Epidermal melanocyte (primary cell): ENCODE measurements around the gene ENGASE.

ENCODE experiments used
- DNase-seq: peaks from one replicate; pipeline ENCODE4 v3.0.0; 2011; ENCODE audit warnings: low spot score; ENCODE audit not compliant: insufficient read length

The ENGASE gene

DNA sequence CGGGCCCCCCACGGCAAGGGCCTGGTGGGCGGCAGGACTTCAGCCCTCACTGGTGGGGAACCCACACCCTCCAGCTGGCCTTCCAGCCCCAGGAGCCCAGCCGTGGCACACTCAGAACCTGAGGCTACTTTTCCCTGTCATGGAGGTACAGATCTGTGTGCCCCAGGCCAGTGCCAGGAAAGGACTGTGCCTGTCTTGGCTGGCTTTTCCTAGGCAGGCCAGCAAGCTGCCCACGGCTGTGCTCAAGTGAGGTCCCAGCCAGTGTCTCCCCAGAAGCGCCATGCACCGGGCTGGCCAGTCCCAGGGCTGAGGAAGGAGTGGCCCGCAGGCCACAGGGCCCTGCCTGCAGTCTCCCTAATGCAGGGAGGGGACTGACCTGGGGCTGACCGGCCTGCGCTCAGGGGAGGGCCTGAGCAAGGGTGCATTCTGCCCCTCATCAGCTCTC lies 16.6 kb downstream of the ENGASE start:
- no peak for DNase-seq

- no peak for DNase-seq
These were observed 17.9 kb downstream of the ENGASE start for GRCh38 chr17:79092567-79092966.

DNA sequence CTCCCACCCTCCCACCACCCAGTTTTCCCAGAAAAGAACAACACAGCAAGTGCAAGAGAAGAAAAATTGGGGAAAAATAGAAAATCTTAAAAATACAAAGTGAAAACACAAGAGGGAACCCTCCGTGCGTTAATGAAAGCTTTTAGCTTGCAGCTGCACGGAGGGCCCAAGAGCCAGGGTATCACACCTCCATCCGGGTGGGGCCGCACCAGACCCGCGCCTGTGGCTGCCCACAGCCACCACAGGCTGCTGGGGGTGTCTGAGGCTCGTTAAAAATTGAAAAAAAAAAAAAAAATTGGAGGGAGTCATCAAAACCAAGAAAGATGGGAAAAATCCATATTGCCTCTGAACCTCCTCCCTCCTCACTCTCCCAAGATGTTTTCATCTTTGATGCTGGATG lies 18.6 kb downstream of the ENGASE start:
- no peak for DNase-seq

DNA sequence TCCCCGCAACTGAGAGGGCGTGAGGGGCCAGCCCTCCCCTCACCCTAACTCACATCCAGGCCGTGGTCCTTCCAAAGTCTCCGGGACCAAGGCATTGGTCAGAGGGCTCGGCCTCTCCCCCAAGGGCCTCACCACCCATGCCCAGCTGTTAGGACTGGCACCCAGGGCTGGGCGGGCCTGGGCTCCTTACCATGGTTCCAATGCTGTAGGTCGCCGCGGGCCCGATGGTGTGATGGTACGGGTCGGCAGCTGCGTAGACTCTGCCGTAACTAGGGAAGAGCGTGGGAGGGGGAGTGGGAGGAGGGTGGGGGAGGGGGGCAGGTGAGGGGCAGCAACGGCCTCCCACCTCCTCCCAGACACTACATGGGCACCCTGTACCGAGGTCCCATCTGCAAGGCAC lies 19.6 kb downstream of the ENGASE start:
- DNase-seq = no peak

DNA sequence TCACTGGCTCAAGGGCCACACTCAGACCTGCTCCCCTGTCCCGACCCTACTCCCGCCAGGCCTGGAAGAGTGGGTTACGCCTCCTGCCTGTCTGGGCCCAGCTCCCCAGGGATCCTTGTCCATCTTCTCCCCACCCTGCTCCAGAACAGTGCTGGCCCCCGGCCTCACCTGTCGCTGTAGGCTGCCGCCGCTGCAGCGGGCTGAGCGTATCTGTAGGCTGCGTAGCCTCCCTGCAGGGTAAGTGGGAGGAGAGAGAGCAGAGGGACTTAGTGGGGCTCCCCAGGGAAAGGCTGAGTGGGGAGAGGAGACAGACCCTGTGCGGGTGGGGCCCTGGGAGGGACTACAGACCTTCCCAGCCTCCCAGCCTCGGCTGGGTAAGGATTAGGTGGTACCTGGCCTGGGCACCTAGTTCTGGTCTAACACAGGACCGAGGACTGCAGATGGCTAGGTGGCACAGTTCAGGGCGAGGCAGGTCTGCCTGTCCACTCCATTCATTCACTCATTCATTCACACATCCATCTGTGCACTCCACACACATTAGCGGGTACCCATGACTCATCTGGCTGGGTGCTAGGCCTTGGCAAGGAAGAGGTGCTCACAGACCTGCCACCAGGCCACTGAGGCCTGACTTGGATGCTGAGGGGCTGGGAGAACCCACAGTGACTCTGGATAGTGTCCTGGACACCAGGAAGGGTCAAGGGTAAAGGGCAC lies 20.9 kb downstream of the ENGASE start:
- DNase-seq = no peak

GRCh38 chr17:79096477-79096876 lies 21.9 kb downstream of the ENGASE start:
- DNase-seq = no peak

- no peak for DNase-seq
These were observed 22.8 kb downstream of the ENGASE start for GRCh38 chr17:79097226-79098055.

DNA sequence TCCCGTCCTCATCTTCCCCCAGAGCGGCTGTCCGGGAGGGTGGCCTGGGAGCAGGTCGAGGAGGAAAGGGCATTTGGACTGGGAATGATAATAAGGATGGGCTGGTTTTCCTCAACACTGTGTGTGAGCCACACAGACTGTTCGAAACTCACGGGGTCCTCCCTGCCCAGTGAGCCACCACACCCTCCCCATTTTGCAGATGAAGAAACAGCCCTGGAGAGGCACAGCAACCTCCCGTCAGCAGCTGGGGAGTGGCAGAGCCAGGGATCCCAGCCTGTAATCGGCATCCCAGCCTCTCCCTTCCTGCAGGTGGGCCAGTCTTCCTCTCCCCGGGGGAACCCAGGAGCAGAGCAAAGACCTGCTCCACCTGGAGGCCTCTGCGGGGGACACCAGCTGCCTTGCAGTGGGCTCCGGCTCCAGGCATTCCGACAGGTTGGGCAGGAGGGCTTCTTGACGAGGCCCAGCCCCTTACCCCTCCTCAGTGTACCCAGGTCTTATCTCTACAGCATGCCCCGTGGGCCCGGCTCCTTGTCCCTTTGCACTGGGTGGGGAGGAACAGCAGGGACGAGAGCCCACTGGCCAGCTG lies 23.8 kb downstream of the ENGASE start:
- no peak for DNase-seq

GRCh38 chr17:79100405-79100804 lies 25.8 kb downstream of the ENGASE start:
- DNase-seq = no peak

DNA sequence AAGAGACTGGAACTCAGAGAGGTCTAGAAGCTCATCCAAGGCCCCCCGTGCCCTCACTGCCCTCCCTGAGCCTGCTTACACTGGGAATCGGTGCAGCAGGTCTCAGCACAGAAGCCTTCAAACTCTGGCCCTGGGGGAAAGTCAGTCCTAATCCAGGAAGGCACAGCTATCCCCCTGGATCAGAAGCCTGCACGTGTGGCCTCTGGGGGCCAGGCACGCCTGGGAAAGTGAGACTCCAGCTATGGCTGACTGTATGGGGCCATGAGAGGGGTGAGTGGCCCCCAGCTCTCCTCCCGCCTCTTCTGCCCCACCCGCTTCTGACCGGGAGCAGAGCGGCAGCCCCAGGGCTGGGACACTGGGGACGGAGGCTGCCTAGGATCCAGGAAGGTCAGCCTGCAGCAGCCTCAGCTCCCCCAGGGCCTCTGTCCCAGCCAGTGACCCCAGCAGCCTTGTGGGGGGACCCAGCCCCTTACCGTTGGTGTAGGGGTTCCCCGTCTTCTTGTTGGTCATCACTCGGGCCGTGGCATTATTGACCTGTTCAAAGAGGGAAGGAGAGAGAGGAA lies 26.6 kb downstream of the ENGASE start:
- no peak for DNase-seq

DNA sequence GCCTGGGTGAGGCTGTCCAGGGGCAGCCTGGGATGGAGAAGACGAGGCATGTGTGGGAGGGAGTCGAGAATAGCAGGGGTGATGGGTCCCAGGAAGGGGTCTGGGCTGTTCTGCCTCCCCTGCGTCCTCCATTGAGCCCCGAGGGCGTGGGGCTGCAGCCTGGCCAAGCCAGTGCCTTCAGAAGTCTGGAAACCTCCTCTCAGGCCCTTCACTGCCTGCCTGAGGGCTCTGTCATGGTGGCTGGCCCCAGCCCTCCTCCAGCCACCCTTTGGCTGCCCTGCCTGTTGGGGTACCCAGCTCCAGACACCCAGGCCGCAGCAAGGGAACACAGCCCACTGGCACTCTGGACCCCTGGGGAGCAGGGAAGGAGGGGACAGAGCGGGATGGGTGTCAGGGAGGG lies 27.6 kb downstream of the ENGASE start:
- no peak for DNase-seq

DNA sequence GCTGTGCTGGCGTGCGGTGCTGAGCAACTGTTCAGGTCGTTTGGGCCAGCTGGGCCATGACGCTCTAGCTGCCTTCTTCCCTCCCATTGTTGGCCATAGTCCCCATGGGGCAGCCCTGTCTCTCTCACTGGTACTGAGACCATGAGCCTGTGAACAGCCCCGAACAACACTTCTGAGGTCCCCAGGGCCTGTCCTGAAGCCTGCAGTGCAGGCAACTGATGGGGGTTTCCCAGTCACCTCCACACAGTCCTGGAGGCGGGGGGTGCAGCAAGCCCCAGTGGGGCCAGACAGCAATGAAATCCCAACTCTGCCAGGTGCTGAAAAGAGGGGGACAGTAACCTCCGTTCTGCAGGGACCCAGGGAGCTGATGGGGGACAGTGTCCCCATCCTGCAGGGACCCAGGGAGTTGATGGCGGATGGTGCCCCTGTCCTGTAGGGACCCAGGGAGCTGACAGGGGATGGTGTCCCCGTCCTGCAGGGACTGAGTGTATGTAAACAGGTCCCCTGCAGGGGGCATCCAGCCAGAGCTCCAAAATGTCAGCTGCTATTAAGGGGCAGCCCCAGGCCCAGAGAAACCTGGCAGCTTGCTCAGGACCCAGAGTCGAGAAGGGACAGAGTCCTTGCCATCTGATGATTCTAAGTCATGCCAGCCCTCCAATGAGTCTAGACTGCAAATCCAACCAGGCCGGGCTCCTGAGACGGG lies 30.4 kb downstream of the ENGASE start:
- no peak for DNase-seq

- no peak for DNase-seq
These were observed 31.3 kb downstream of the ENGASE start for GRCh38 chr17:79105937-79106336.

DNA sequence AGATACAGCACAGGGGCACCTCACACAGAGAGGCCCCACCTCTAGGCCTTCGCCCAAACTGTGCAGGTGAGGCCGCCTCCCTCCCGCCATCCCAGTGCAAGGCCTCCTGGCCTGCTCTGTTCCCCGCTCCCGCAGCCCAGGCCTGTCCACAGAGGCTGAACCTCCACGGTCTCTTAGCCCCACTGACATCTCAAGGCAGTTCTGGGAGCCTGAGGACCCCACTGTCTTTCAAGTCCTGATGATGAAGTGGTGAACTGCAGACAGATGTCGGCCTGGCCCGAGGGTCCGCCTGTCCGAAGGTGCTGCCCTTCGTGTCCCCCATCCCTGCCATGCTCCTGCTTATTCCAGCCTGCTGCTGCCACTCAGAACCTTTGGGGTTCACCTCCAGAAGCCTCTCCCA lies 32.3 kb downstream of the ENGASE start:
- no peak for DNase-seq

GRCh38 chr17:79107499-79108231 lies 33.0 kb downstream of the ENGASE start:
- DNase-seq = no peak

DNA sequence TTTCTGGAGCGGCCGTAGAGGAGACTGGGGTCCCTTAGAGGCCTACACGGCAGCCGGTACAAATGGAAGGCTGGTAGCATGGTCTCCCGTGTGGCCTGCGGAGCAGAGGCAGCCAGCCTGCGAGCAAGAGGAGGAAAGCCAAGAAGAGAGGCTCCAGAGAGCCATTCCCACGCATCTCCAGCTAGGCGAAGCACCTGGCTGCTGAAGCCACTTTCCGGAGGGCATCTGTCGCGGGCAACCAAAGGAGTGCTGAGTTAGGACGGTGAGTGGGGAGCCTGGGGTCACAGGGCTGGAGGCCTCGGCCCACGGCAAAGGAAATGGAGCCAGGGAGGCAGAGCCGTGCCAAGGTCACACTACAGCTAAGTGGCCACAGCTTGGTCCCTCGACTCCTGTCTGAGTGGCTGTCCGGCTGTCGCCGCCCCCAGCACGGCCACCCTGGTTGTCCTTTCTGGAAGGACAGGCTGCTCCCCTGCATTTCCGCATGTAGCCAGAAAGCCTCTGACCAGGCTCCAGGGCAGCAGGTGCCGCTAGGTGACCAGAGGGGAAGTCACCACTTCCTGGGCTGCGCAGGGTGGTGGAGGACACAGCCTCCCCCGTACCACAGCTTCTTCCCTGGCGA lies 33.7 kb downstream of the ENGASE start:
- DNase-seq = no peak

DNA sequence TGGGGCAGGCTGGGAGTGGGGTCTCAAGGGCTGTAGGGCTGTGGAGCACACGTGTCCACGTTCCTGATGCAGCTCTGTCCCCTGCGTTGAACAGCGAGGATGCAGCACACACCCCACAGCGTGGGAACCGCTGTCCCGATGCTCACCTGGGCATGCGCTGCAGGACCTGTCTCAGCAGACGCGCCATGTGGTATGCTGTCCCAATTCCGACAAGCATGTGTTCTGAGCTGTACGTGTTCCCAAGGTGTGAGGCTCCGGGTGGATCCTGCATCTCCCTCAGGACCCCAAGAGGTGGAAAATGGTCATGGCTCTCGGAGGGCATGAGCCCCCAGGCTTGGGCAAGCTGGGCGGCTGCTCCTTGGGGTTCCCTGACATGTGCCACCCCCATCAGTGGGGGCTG lies 34.2 kb downstream of the ENGASE start:
- DNase-seq = no peak

GRCh38 chr17:79109584-79109983 lies 35.0 kb downstream of the ENGASE start:
- no peak for DNase-seq

DNA sequence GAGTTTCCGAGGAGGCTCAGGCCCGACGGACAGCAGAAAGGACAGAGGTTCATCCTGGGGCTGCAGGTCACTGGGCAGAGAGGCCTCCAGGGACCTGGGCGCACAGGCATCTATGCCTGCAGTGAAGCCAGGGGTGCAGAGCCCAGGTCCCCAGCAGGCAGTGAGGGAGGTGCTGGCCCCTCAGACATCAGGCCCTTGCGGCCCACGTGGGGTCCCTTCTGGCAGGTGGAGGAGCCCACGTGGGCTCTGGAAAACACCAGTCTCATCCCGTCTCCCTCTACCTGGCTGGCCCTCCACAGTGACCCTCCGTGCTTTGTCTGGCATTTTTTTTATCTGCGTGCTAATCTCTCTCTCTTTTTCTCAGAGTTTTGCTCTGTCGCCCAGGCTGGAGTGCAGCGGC lies 36.5 kb downstream of the ENGASE start:
- DNase-seq = no peak

GRCh38 chr17:79112471-79112870 lies 37.8 kb downstream of the ENGASE start:
- DNase-seq = no peak
